Measurements from ENCODE around the gene GPC5. TPM values are rescaled to one million over a fixed set of nuclear protein-coding genes. Genes with fewer than 3 reads are reported as not detected.

GPC5 gene
- total and polyA plus RNA-seq, 7 experiments from 2014 or later = 0.10 to 0.38 TPM; not detected in 5

DNA sequence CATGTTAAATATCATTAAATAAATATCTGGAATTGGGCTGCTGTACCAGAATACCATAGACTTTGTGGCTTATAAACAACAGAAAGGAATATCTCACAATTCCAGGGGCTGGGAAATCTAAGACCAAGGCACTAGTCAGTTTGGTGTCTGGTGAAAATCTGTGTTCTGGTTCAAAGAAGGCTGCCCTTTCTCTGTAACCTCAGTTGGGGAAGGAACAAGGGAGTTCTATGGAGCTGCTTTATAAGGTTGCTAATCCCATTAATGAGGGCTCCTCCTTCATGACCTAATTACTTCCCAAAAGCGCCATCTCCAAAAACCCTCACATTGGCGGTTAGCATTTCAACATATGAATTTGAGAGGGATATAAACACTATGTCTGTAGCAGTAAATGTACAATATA, 480.9 kb downstream of the GPC5 start:
- H3K4me1 Mint-ChIP-seq = no peaks in the 10 kb centered on the region
- H3K9me3 Mint-ChIP-seq = peaks cover 0 to 10% (median 3%) of the 10 kb centered on the region in 11 donors
- no peaks in the 10 kb centered on the region for H3K4me1 ChIP-seq (ENCODE audit: control insufficient read depth in 2 of 2, insufficient read depth in 2 of 2, low read length in 2 of 2)
- no peak overlapping the region for H3K4me3 ChIP-seq (ENCODE audit: low read length)
- no peaks in the 10 kb centered on the region for H3K27me3 Mint-ChIP-seq
- H3K9me3 ChIP-seq (ENCODE audit: control insufficient read depth in 2 of 3, low read length in 3 of 3) = no peaks in the 10 kb centered on the region
- ATAC-seq (no peak), DNase-seq (no peak)
- H3K36me3 Mint-ChIP-seq = no peaks in the 10 kb centered on the region
- H3K27ac ChIP-seq (ENCODE audit: low read depth, low read length) = no peak overlapping the region
- no peaks in the 10 kb centered on the region for H3K36me3 ChIP-seq (ENCODE audit: control insufficient read depth in 2 of 3, insufficient read depth in 3 of 3, low read length in 3 of 3)
- no peaks in the 10 kb centered on the region for H3K27me3 ChIP-seq (ENCODE audit: control insufficient read depth in 2 of 2, insufficient read depth in 2 of 2, low read length in 2 of 2)
- no peak overlapping the region for H3K4me3 Mint-ChIP-seq
- intact Hi-C loops (cut with micrococcal nuclease) = no loop called here
- H3K27ac Mint-ChIP-seq = no peak overlapping the region
- CTCF ChIA-PET = no interaction called here
- POLR2A ChIA-PET = no interaction called here

- intact Hi-C loops (cut with micrococcal nuclease) = no loop called here
- Mint-ChIP-seq H3K4me1 (no peaks in the 10 kb centered on the region), H3K4me3 (no peak overlapping the region), H3K27ac (no peak overlapping the region), H3K9me3 (peaks cover 2 to 25% (median 6%) of the 10 kb centered on the region in 11 donors), H3K27me3 (no peaks in the 10 kb centered on the region), H3K36me3 (peaks cover 0 to 5% (median 0%) of the 10 kb centered on the region in 5 donors)
- no peaks in the 10 kb centered on the region for H3K36me3 ChIP-seq (ENCODE audit: control insufficient read depth in 2 of 3, insufficient read depth in 3 of 3, low read length in 3 of 3)
- H3K27ac ChIP-seq (ENCODE audit: low read depth, low read length) = no peak overlapping the region
- no peak overlapping the region for H3K4me3 ChIP-seq (ENCODE audit: low read length)
- DNase-seq = no peak
- H3K4me1 ChIP-seq (ENCODE audit: control insufficient read depth in 2 of 2, insufficient read depth in 2 of 2, low read length in 2 of 2) = no peaks in the 10 kb centered on the region
- no peaks in the 10 kb centered on the region for H3K9me3 ChIP-seq (ENCODE audit: control insufficient read depth in 2 of 3, low read length in 3 of 3)
- ChIA-PET CTCF (no interaction called here), POLR2A (no interaction called here)
- no peak for ATAC-seq
- H3K27me3 ChIP-seq (ENCODE audit: control insufficient read depth in 2 of 2, insufficient read depth in 2 of 2, low read length in 2 of 2) = no peaks in the 10 kb centered on the region
These were observed 484.5 kb downstream of the GPC5 start for GRCh38 chr13:91882918-91883317.

DNA sequence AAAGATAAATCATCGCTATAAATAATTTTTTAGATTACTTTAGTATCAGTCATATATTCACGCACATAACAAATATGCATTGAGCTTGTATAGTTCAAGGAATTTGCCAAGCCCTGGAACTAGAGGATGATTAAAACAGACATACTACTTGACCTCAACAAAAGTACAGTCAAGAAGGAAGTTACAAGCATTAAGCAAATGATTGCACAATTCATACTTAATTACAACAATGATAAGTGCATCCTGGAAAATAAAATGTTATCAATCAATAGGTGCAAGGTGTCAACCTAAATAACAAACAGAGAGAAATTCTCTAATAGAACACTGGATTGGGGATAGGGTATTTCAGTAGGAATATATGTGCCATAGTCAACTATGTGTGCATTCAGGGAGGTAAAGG, 491.2 kb downstream of the GPC5 start:
- H3K4me3 Mint-ChIP-seq = no peak overlapping the region
- H3K36me3 ChIP-seq (ENCODE audit: control insufficient read depth in 2 of 3, insufficient read depth in 3 of 3, low read length in 3 of 3) = no peaks in the 10 kb centered on the region
- H3K36me3 Mint-ChIP-seq = peaks cover 0 to 5% (median 0%) of the 10 kb centered on the region in 5 donors
- no peaks in the 10 kb centered on the region for H3K27me3 ChIP-seq (ENCODE audit: control insufficient read depth in 2 of 2, insufficient read depth in 2 of 2, low read length in 2 of 2)
- ChIA-PET CTCF (no interaction called here), POLR2A (no interaction called here)
- H3K4me1 Mint-ChIP-seq = no peaks in the 10 kb centered on the region
- H3K4me3 ChIP-seq (ENCODE audit: low read length) = no peak overlapping the region
- peaks cover 2 to 23% (median 9%) of the 10 kb centered on the region in 11 donors for H3K9me3 Mint-ChIP-seq
- H3K9me3 ChIP-seq (ENCODE audit: control insufficient read depth in 2 of 3, low read length in 3 of 3) = no peaks in the 10 kb centered on the region
- H3K27ac Mint-ChIP-seq = no peak overlapping the region
- intact Hi-C loops (cut with micrococcal nuclease) = no loop called here
- H3K27me3 Mint-ChIP-seq = no peaks in the 10 kb centered on the region
- ATAC-seq (no peak), DNase-seq (no peak)
- no peaks in the 10 kb centered on the region for H3K4me1 ChIP-seq (ENCODE audit: control insufficient read depth in 2 of 2, insufficient read depth in 2 of 2, low read length in 2 of 2)
- no peak overlapping the region for H3K27ac ChIP-seq (ENCODE audit: low read depth, low read length)

- ChIA-PET CTCF (no interaction called here), POLR2A (no interaction called here)
- ATAC-seq (no peak), DNase-seq (no peak)
- intact Hi-C loops (cut with micrococcal nuclease) = no loop called here
- no peaks in the 10 kb centered on the region for H3K36me3 ChIP-seq (ENCODE audit: control insufficient read depth in 2 of 3, insufficient read depth in 3 of 3, low read length in 3 of 3)
- H3K4me1 ChIP-seq (ENCODE audit: control insufficient read depth in 2 of 2, insufficient read depth in 2 of 2, low read length in 2 of 2) = no peaks in the 10 kb centered on the region
- Mint-ChIP-seq H3K36me3 (peaks cover 0 to 5% (median 0%) of the 10 kb centered on the region in 5 donors), H3K4me3 (no peak overlapping the region), H3K9me3 (peaks cover 2 to 27% (median 7%) of the 10 kb centered on the region in 11 donors), H3K27me3 (no peaks in the 10 kb centered on the region), H3K4me1 (no peaks in the 10 kb centered on the region), H3K27ac (no peak overlapping the region)
- no peak overlapping the region for H3K27ac ChIP-seq (ENCODE audit: low read depth, low read length)
- H3K4me3 ChIP-seq (ENCODE audit: low read length) = no peak overlapping the region
- H3K27me3 ChIP-seq (ENCODE audit: control insufficient read depth in 2 of 2, insufficient read depth in 2 of 2, low read length in 2 of 2) = no peaks in the 10 kb centered on the region
- no peaks in the 10 kb centered on the region for H3K9me3 ChIP-seq (ENCODE audit: control insufficient read depth in 2 of 3, low read length in 3 of 3)
These were observed 492.7 kb downstream of the GPC5 start for GRCh38 chr13:91891141-91891540.

DNA sequence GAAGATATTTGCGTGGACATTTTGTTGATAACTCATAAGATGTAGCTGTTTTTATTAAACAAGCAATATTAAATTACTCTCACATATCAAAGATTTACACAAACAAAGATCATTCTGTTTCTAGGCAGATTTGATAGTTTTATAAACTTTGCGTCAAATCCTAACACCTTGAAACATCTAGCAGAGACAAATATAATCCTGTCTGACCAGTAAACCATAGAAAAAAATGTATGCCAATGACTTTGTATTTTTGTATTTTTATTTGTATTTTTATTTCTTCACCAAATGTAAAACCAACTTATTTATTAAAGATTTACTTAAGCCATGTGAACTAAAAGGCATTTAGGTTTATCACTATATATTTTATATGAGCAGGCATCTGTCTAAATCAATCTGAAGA, 494.6 kb downstream of the GPC5 start:
- ATAC-seq (no peak), DNase-seq (no peak)
- Histone ChIP-seq H3K36me3 (ENCODE audit: control insufficient read depth in 2 of 3, insufficient read depth in 3 of 3, low read length in 3 of 3) (no peaks in the 10 kb centered on the region), H3K9me3 (ENCODE audit: control insufficient read depth in 2 of 3, low read length in 3 of 3) (no peaks in the 10 kb centered on the region), H3K4me1 (ENCODE audit: control insufficient read depth in 2 of 2, insufficient read depth in 2 of 2, low read length in 2 of 2) (no peaks in the 10 kb centered on the region), H3K4me3 (ENCODE audit: low read length) (no peak overlapping the region), H3K27me3 (ENCODE audit: control insufficient read depth in 2 of 2, insufficient read depth in 2 of 2, low read length in 2 of 2) (no peaks in the 10 kb centered on the region), H3K27ac (ENCODE audit: low read depth, low read length) (no peak overlapping the region)
- H3K27ac Mint-ChIP-seq = no peak overlapping the region
- H3K4me3 Mint-ChIP-seq = no peak overlapping the region
- no peaks in the 10 kb centered on the region for H3K27me3 Mint-ChIP-seq
- H3K36me3 Mint-ChIP-seq = no peaks in the 10 kb centered on the region
- intact Hi-C loops (cut with micrococcal nuclease) = no loop called here
- H3K4me1 Mint-ChIP-seq = no peaks in the 10 kb centered on the region
- peaks cover 0 to 21% (median 4%) of the 10 kb centered on the region in 11 donors for H3K9me3 Mint-ChIP-seq
- ChIA-PET CTCF (no interaction called here), POLR2A (no interaction called here)

- Mint-ChIP-seq H3K4me1 (no peaks in the 10 kb centered on the region), H3K9me3 (peaks cover 0 to 18% (median 4%) of the 10 kb centered on the region in 11 donors), H3K27me3 (no peaks in the 10 kb centered on the region), H3K4me3 (no peak overlapping the region), H3K36me3 (no peaks in the 10 kb centered on the region), H3K27ac (no peak overlapping the region)
- ATAC-seq (no peak), DNase-seq (no peak)
- Histone ChIP-seq H3K4me1 (ENCODE audit: control insufficient read depth in 2 of 2, insufficient read depth in 2 of 2, low read length in 2 of 2) (no peaks in the 10 kb centered on the region), H3K27me3 (ENCODE audit: control insufficient read depth in 2 of 2, insufficient read depth in 2 of 2, low read length in 2 of 2) (no peaks in the 10 kb centered on the region), H3K4me3 (ENCODE audit: low read length) (no peak overlapping the region), H3K9me3 (ENCODE audit: control insufficient read depth in 2 of 3, low read length in 3 of 3) (no peaks in the 10 kb centered on the region), H3K27ac (ENCODE audit: low read depth, low read length) (no peak overlapping the region), H3K36me3 (ENCODE audit: control insufficient read depth in 2 of 3, insufficient read depth in 3 of 3, low read length in 3 of 3) (no peaks in the 10 kb centered on the region)
- POLR2A ChIA-PET = no interaction called here
- CTCF ChIA-PET = no interaction called here
- intact Hi-C loops (cut with micrococcal nuclease) = no loop called here
These were observed 495.9 kb downstream of the GPC5 start for GRCh38 chr13:91894316-91894715.

GRCh38 chr13:91896547-91896946, 498.1 kb downstream of the GPC5 start:
- no peaks in the 10 kb centered on the region for H3K4me1 ChIP-seq (ENCODE audit: control insufficient read depth in 2 of 2, insufficient read depth in 2 of 2, low read length in 2 of 2)
- no peaks in the 10 kb centered on the region for H3K9me3 ChIP-seq (ENCODE audit: control insufficient read depth in 2 of 3, low read length in 3 of 3)
- H3K27me3 ChIP-seq (ENCODE audit: control insufficient read depth in 2 of 2, insufficient read depth in 2 of 2, low read length in 2 of 2) = no peaks in the 10 kb centered on the region
- peaks cover 0 to 12% (median 5%) of the 10 kb centered on the region in 11 donors for H3K9me3 Mint-ChIP-seq
- ATAC-seq (no peak), DNase-seq (no peak)
- POLR2A ChIA-PET = no interaction called here
- H3K27me3 Mint-ChIP-seq = no peaks in the 10 kb centered on the region
- no peak overlapping the region for H3K4me3 Mint-ChIP-seq
- H3K27ac ChIP-seq (ENCODE audit: low read depth, low read length) = no peak overlapping the region
- no peak overlapping the region for H3K4me3 ChIP-seq (ENCODE audit: low read length)
- H3K27ac Mint-ChIP-seq = no peak overlapping the region
- CTCF ChIA-PET = no interaction called here
- intact Hi-C loops (cut with micrococcal nuclease) = no loop called here
- no peaks in the 10 kb centered on the region for H3K36me3 Mint-ChIP-seq
- H3K36me3 ChIP-seq (ENCODE audit: control insufficient read depth in 2 of 3, insufficient read depth in 3 of 3, low read length in 3 of 3) = no peaks in the 10 kb centered on the region
- no peaks in the 10 kb centered on the region for H3K4me1 Mint-ChIP-seq
